Measurements from ENCODE around the gene CHST11.

DNA sequence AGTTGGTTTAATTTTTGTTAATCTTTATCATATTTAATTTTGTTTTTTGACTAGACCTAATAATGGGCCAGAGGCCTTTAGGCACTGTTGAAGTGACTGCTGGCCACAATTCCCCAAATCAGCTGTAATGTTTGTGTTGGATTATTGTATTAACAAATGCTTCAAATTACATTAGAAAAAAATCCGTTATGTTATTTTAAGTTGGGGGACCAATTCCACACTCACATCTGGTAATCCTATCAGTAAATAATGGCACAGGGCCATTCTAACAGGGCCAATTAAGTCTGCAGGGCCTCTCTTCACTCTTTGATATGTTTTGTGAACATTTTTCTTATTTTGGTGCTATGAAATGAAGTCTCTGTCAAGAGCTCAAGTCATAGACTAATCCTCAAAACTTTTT is 39.6 kb downstream of the CHST11 start:
- TF ChIP-seq, protein P1, sequence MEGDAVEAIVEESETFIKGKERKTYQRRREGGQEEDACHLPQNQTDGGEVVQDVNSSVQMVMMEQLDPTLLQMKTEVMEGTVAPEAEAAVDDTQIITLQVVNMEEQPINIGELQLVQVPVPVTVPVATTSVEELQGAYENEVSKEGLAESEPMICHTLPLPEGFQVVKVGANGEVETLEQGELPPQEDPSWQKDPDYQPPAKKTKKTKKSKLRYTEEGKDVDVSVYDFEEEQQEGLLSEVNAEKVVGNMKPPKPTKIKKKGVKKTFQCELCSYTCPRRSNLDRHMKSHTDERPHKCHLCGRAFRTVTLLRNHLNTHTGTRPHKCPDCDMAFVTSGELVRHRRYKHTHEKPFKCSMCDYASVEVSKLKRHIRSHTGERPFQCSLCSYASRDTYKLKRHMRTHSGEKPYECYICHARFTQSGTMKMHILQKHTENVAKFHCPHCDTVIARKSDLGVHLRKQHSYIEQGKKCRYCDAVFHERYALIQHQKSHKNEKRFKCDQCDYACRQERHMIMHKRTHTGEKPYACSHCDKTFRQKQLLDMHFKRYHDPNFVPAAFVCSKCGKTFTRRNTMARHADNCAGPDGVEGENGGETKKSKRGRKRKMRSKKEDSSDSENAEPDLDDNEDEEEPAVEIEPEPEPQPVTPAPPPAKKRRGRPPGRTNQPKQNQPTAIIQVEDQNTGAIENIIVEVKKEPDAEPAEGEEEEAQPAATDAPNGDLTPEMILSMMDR (IDR thresholded peaks at IDR 0.05; ENCODE audit: borderline replicate concordance, extremely low read depth, low read length, poor library complexity, severe bottlenecking), result no peak
- no peak for TF ChIP-seq EZH2 (IDR thresholded peaks at IDR 0.05; ENCODE audit: borderline replicate concordance, low read depth, low read length, severe bottlenecking)

Measured in DND-41 (cell line).